Activated B cell treated with CpG ODN at 0.5 μM for 24 hours (primary cell): ENCODE data around the gene MAGEA2. TPM values are rescaled to one million over a fixed set of nuclear protein-coding genes. Genes with fewer than 3 reads are reported as not detected.
"Not testable (repeated sequence)": the region's sequence is repeated elsewhere in the genome, so short reads cannot be mapped to it uniquely, and the experiment has no call there.

ENCODE experiments used
- ATAC-seq: fragments of 200-7000 bp; cut with Tn5 transposase; one replicate; pipeline ENCODE4 v1.10.0; 2021; ENCODE audit warnings: low read depth, mild to moderate bottlenecking, moderate library complexity
- CTCF ChIA-PET: fragments of 350-600 bp; sonication (Branson Sonifier 250); formaldehyde crosslinking; loops from one replicate; lab custom pipeline; 2021; ENCODE audit warnings: antibody characterized with exemption; lab: Charles Lee
- POLR2A ChIA-PET: fragments of 350-600 bp; sonication (Branson Sonifier 250); formaldehyde crosslinking; loops from one replicate; lab custom pipeline; 2021; ENCODE audit warnings: antibody characterized with exemption; lab: Charles Lee
- DNase-seq: peaks from one replicate; pipeline ENCODE4 v3.0.0; 2022
- H3K27ac Mint-ChIP-seq: one replicate; pipeline ENCODE4 v1.8.0; 2020; ENCODE audit warnings: mixed read lengths
- H3K27me3 Mint-ChIP-seq: one replicate; pipeline ENCODE4 v1.8.0; 2021; ENCODE audit warnings: mixed read lengths
- H3K36me3 Mint-ChIP-seq: one replicate; pipeline ENCODE4 v1.8.0; 2021; ENCODE audit warnings: low read depth, mixed read lengths
- H3K4me1 Mint-ChIP-seq: one replicate; pipeline ENCODE4 v1.8.0; 2021; ENCODE audit warnings: mixed read lengths
- H3K4me3 Mint-ChIP-seq: one replicate; pipeline ENCODE4 v1.8.0; 2020; ENCODE audit warnings: mild to moderate bottlenecking, mixed read lengths
- H3K9me3 Mint-ChIP-seq: one replicate; pipeline ENCODE4 v1.8.0; 2020; ENCODE audit warnings: mixed read lengths
- intact Hi-C: fragments of 100-400 bp; cut with micrococcal nuclease; formaldehyde crosslinking; loops from one replicate; pipeline ENCODE4 v1.15.1; 2024
- total RNA-seq: library from RNA; stranded (reverse); gene quantifications from 2 replicates; pipeline ENCODE4 v1.2.3, GENCODE V29; 2022
- TF ChIP-seq, protein P1 (sequence below): fragments of 200-600 bp; IDR thresholded peaks from one replicate; pipeline ENCODE4 v1.8.0; 2022; ENCODE audit warnings: antibody characterized with exemption, mild to moderate bottlenecking

The MAGEA2 gene
- total RNA-seq, result not detected in 2 replicates

DNA sequence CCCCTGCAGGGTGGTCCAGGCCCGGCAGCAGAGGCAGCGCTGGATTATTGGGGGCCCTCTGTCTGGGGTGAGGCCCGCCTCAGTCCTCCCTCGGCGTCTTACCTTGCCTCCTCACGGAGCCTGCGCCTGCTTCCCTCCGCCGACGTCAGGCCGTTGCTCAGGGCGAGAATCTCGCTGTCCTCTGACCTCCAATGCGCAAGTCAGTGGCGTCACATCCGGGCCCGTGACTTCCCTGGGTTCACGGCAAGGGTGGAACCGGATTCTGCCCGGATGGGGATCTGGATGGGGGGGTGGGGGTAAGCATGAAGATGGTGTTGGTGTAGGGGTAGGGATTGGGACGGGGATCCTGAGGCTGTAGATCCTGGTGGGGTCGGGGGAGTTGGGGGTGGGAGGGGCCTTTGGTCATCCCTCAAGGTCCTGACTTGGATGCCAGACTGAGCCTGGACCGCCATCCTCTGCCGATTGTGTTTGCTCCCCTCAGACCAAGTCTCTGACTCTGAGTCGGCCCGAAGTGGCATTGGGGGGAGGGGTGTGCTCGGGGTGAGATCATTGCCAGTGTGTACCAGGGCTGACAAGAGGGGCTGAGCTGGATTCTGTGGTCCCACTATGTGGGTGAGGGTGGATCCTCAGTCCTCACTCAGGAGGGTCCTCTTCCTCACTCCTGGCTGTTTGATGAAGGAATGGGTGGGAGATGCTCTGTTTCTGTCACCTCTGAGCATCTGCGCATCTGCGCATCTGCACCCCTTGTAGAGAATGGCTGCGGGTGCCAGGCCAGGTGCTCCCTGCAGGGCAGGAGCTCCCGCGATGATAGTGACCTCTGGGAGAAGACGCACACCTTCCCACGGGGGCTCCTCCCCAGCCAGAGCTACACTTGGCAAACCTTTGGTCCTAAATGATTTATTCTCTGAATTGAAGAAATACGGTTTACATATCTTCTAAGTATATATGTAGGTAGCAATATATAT, at the start of gene MAGEA2:
Gene MAGEA2 (minus strand): TSS at position 157 of the 965 bp plus-strand sequence. CDS start 2,479 bp downstream, outside the sequence.
- CTCF ChIA-PET, H3K9me3 Mint-ChIP-seq, ATAC-seq, H3K27me3 Mint-ChIP-seq, H3K27ac Mint-ChIP-seq, intact Hi-C loops, H3K36me3 Mint-ChIP-seq, H3K4me3 Mint-ChIP-seq, DNase-seq, H3K4me1 Mint-ChIP-seq, POLR2A ChIA-PET: not testable (repeated sequence)

GRCh38 chrX:152798945-152799344, 45.3 kb upstream of the MAGEA2 start:
- H3K4me3 Mint-ChIP-seq, result no peak overlapping the region
- intact Hi-C loops, result no loop called here
- ATAC-seq (no peak), DNase-seq (no peak)
- no peak overlapping the region for H3K27ac Mint-ChIP-seq
- no peaks in the 10 kb centered on the region for H3K36me3 Mint-ChIP-seq
- TF ChIP-seq, protein P1, sequence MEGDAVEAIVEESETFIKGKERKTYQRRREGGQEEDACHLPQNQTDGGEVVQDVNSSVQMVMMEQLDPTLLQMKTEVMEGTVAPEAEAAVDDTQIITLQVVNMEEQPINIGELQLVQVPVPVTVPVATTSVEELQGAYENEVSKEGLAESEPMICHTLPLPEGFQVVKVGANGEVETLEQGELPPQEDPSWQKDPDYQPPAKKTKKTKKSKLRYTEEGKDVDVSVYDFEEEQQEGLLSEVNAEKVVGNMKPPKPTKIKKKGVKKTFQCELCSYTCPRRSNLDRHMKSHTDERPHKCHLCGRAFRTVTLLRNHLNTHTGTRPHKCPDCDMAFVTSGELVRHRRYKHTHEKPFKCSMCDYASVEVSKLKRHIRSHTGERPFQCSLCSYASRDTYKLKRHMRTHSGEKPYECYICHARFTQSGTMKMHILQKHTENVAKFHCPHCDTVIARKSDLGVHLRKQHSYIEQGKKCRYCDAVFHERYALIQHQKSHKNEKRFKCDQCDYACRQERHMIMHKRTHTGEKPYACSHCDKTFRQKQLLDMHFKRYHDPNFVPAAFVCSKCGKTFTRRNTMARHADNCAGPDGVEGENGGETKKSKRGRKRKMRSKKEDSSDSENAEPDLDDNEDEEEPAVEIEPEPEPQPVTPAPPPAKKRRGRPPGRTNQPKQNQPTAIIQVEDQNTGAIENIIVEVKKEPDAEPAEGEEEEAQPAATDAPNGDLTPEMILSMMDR, result no peak
- no peaks in the 10 kb centered on the region for H3K9me3 Mint-ChIP-seq
- ChIA-PET POLR2A (no interaction called here), CTCF (no interaction called here)
- H3K4me1 Mint-ChIP-seq, result no peaks in the 10 kb centered on the region
- peaks cover 6% of the 10 kb centered on the region for H3K27me3 Mint-ChIP-seq

DNA sequence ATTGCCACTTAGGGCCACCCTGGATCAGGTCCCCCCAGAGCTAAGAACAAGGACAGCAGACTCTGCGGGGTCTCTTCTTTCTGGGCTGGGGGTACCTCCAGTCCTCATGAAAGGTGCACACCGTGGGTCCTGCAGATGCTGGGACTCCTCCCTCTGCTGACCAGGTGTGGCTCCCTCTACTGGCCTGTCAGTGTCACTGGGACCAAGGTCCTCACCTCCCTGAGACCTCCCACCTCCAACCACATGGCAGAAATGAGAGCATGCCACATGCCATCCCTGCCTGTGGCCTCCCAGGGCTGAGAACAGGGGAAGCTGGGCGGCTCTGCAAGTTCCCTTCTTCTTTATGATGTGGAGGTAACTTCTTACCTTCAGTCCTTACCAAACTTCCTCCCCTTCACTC, 33.4 kb upstream of the MAGEA2 start:
- H3K27ac Mint-ChIP-seq, H3K4me3 Mint-ChIP-seq, POLR2A ChIA-PET, H3K9me3 Mint-ChIP-seq, DNase-seq, intact Hi-C loops, H3K36me3 Mint-ChIP-seq, H3K4me1 Mint-ChIP-seq, ATAC-seq, CTCF ChIA-PET, H3K27me3 Mint-ChIP-seq: not testable (repeated sequence)

DNA sequence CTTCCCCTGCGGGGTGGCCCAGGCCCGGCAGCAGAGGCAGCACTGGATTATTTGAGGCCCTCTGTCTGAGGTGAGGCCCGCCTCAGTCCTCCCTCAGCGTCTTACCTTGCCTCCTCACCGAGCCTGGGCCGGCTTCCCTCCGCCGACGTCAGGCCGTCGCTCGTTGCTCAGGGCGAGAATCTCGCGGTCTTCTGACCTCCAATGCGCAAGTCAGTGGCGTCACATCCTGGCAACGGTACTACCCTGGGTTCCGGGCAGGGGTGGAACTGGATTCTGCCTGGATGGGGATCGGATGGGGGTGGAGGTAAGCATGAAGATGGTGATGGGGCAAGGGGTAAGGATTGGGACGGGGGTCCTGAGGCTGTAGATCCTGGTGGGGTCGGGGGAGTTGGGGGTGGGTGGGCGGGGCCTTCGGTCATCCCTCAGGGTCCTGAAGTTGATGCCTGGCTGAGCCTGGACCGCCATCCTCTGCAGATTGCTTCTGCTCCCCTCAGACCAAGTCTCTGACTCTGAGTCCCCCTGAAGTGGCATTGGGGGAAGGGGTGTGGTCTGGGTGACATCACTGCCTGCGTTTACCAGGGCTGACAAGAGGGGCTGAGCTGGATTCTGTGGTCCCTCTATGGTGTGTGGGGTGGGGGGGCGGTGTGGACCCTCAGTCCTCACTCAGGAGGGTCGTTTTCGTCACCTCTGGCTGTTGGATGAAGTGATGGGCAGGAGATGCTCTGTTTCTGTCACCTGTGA, 16.1 kb upstream of the MAGEA2 start, which contains the start of gene MAGEA6:
Gene MAGEA6 (minus strand): TSS at position 141 of the 741 bp plus-strand sequence. CDS start 2,039 bp downstream, outside the sequence.
- H3K9me3 Mint-ChIP-seq, DNase-seq, H3K27ac Mint-ChIP-seq, intact Hi-C loops, CTCF ChIA-PET, H3K27me3 Mint-ChIP-seq, H3K36me3 Mint-ChIP-seq, ATAC-seq, H3K4me1 Mint-ChIP-seq, H3K4me3 Mint-ChIP-seq, POLR2A ChIA-PET: not testable (repeated sequence)

- H3K4me3 Mint-ChIP-seq, ATAC-seq, H3K27ac Mint-ChIP-seq, H3K27me3 Mint-ChIP-seq, H3K9me3 Mint-ChIP-seq, H3K4me1 Mint-ChIP-seq, DNase-seq, intact Hi-C loops, H3K36me3 Mint-ChIP-seq, POLR2A ChIA-PET, CTCF ChIA-PET: not testable (repeated sequence)
These were observed 12.9 kb upstream of the MAGEA2 start for GRCh38 chrX:152766562-152766961.

- H3K9me3 Mint-ChIP-seq, result not testable (repeated sequence)
These were observed 7.9 kb upstream of the MAGEA2 start for GRCh38 chrX:152761582-152761981.

DNA sequence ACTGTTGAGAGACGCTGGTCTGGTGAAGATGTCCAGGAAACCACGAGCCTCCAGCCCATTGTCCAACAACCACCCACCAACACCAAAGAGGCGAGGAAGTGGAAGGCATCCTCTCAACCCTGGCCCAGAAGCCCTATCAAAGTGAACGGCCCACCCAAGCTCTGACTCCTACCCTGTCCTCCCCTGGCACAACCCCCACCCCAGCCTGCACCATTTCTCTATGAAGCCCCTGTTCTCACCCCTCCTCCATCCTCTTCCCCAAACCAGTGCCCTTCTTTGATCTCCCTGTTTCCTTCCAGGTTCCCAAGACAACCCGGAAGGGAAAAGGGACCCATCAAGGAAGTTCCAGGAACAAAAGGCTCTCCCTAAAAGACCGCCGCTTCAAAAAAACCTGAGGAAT, 5.9 kb upstream of the MAGEA2 start:
- intact Hi-C loops, ATAC-seq, POLR2A ChIA-PET, CTCF ChIA-PET, H3K36me3 Mint-ChIP-seq, DNase-seq, H3K9me3 Mint-ChIP-seq, H3K4me1 Mint-ChIP-seq, H3K27ac Mint-ChIP-seq, H3K4me3 Mint-ChIP-seq, H3K27me3 Mint-ChIP-seq: not testable (repeated sequence)

More at GRCh38 chrX:152761582-152761981, 7.9 kb upstream of the MAGEA2 start:
- ATAC-seq, POLR2A ChIA-PET, H3K4me1 Mint-ChIP-seq, H3K4me3 Mint-ChIP-seq, H3K27me3 Mint-ChIP-seq, H3K27ac Mint-ChIP-seq, intact Hi-C loops, CTCF ChIA-PET, H3K36me3 Mint-ChIP-seq, DNase-seq: not testable (repeated sequence)

- H3K27me3 Mint-ChIP-seq, POLR2A ChIA-PET, CTCF ChIA-PET, H3K4me3 Mint-ChIP-seq, H3K4me1 Mint-ChIP-seq, intact Hi-C loops, H3K27ac Mint-ChIP-seq, DNase-seq, ATAC-seq, H3K36me3 Mint-ChIP-seq, H3K9me3 Mint-ChIP-seq: not testable (repeated sequence)
These were observed 5.3 kb upstream of the MAGEA2 start, which contains the start of gene CSAG3 for GRCh38 chrX:152758918-152759317. Gene CSAG3, plus strand, starts transcription at chrX:152759218.

DNA sequence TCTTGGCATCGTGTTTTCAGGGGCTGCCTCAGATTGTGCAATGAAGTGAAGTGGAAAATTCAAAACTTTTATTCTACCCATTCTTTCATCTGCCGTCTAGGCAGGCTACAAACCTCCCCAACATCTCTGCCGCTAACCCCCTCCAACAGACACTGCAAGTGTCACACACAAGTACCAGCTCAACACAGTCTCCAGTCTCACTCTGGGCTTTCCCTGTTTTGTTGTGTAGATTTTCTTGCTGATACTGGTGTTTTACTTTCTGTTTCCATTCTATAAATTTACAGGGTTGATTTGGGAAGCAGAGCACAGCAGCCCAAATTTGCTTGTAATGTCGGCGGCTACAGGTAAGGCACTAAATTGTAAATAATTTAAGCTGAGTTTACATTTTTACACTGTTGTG, 1.2 kb upstream of the MAGEA2 start:
- H3K4me1 Mint-ChIP-seq, result not testable (repeated sequence)

More for the DNA sequence above, 1.2 kb upstream of the MAGEA2 start:
- H3K36me3 Mint-ChIP-seq, H3K27me3 Mint-ChIP-seq, intact Hi-C loops, H3K27ac Mint-ChIP-seq, H3K4me3 Mint-ChIP-seq, POLR2A ChIA-PET, DNase-seq, H3K9me3 Mint-ChIP-seq, ATAC-seq, CTCF ChIA-PET: not testable (repeated sequence)
